ENCODE data around the gene PTH2R. TPM values are rescaled to one million over a fixed set of nuclear protein-coding genes. Genes with fewer than 3 reads are reported as not detected.
"Not testable (repeated sequence)": the region's sequence is repeated elsewhere in the genome, so short reads cannot be mapped to it uniquely, and the experiment has no call there.

Gene PTH2R
- total RNA-seq, 1 donor, result 0.21 TPM

DNA sequence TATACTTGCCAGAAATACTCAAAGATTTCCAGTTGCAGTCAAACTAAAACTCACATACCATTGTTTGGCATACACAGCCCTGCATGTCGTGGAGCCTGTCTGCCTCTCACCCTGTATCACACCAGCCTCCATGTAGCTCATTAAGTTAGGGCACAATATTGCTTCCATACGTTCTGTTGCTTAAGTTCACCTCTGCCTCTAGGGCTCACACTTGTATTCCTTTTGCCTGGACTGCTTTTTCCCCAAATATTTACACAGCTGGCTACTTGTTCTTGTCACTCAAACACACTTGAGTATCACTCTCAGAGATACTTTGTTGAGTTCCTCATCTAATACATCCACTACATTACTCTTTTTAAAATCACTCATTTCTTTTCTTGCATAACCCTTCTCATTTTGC, 83.1 kb downstream of the PTH2R start:
- Histone ChIP-seq H3K4me3 (ENCODE audit: low read length) (no peak overlapping the region), H3K4me1 (ENCODE audit: insufficient read depth, low read length) (no peaks in the 10 kb centered on the region), H3K9me3 (ENCODE audit: low read depth, low read length) (no peaks in the 10 kb centered on the region), H3K27me3 (ENCODE audit: insufficient read depth, low read length) (no peaks in the 10 kb centered on the region)

DNA sequence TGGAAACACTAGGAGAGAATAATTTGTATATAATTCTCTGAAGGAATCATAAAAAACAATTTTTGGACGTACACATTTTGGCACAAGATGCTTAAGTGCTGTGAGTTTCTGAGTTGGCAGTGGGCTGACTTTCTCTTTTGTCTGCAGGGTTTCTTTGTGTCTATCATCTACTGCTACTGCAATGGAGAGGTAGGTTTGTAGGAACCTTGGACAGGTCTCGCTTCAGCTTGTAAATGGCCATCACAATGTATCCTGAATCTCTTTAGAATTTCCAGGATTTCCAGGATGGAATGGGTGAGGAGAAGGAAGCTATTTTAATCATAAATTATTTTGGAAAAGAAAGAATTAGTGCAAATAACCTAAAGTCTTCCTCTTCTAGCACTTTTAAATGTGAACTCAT, 83.9 kb downstream of the PTH2R start:
- Histone ChIP-seq H3K4me3 (ENCODE audit: low read length) (no peak overlapping the region), H3K27me3 (ENCODE audit: insufficient read depth, low read length) (no peaks in the 10 kb centered on the region), H3K4me1 (ENCODE audit: insufficient read depth, low read length) (no peaks in the 10 kb centered on the region), H3K9me3 (ENCODE audit: low read depth, low read length) (no peaks in the 10 kb centered on the region)

DNA sequence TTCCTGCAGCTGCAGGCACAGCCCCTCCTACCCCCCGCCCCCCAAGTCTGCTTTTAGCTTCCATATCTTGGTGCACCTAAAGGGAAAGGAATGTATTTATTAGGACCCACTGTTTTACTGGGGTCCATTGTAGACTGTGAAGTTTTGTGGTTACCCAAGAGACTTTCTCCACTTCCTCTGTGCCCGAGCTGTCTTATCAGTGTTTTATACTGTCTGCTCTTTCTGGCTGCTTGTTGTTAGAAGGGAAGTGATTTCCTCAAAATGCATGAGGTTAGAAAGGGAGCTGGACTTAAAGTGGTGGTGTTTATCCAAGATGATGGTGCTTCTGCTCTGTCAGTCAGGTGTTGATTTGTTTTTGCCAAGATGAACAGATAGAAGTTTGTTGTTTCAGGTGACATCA, 85.0 kb downstream of the PTH2R start:
- Histone ChIP-seq H3K27me3 (ENCODE audit: insufficient read depth, low read length) (no peaks in the 10 kb centered on the region), H3K9me3 (ENCODE audit: low read depth, low read length) (no peaks in the 10 kb centered on the region), H3K4me3 (ENCODE audit: low read length) (no peak overlapping the region), H3K4me1 (ENCODE audit: insufficient read depth, low read length) (no peaks in the 10 kb centered on the region)

DNA sequence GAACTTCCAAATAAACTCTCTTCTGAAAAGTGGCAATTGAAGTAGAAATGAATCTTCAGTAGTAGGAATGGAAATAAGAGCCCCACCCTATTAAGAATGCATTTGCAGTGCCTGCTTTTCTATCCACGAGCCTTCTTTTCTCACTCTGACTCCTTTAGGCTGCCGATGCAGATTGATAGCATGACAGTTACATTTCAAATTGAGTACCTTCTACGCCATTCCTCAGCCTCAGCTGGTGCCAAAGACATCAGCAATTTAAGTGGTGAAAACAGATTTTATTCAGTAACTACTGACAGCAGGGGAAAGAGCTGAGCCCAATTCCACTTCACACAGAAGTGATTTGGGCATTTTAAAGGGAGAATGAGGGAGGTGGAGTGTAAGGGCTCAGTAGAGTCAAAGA, 85.5 kb downstream of the PTH2R start:
- Histone ChIP-seq H3K27me3 (ENCODE audit: insufficient read depth, low read length) (no peaks in the 10 kb centered on the region), H3K9me3 (ENCODE audit: low read depth, low read length) (no peaks in the 10 kb centered on the region), H3K4me3 (ENCODE audit: low read length) (no peak overlapping the region), H3K4me1 (ENCODE audit: insufficient read depth, low read length) (no peaks in the 10 kb centered on the region)

DNA sequence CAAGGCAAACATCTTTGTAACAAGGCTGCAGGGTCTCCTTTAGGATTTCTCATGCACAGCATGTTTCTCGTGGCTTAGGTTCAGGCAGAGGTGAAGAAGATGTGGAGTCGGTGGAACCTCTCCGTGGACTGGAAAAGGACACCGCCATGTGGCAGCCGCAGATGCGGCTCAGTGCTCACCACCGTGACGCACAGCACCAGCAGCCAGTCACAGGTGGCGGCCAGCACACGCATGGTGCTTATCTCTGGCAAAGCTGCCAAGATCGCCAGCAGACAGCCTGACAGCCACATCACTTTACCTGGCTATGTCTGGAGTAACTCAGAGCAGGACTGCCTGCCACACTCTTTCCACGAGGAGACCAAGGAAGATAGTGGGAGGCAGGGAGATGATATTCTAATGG, 86.6 kb downstream of the PTH2R start:
- H3K4me1 ChIP-seq (ENCODE audit: insufficient read depth, low read length), result no peaks in the 10 kb centered on the region
- H3K4me3 ChIP-seq (ENCODE audit: low read length), result no peak overlapping the region
- H3K27me3 ChIP-seq (ENCODE audit: insufficient read depth, low read length), result no peaks in the 10 kb centered on the region
- H3K9me3 ChIP-seq (ENCODE audit: low read depth, low read length), result no peaks in the 10 kb centered on the region

DNA sequence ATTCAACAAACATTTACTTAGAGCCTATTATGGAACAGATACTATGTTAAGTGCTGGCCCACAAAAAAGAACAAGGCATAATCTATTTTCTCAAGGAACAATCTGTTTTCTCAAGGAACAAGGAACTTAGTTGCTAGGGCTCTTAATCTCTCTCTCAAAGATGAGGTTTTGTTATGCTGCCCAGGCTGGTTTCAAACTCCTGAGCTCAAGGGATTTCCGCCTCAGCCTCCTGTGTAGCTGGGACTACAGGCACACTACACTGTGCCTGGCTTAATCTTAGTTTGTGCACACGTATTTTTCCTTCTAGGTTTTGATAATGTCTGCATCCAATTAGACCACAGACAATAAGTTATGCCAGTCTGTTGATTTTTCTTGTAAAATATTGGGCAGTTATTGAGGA, 89.5 kb downstream of the PTH2R start:
- Histone ChIP-seq H3K27me3 (ENCODE audit: insufficient read depth, low read length) (no peaks in the 10 kb centered on the region), H3K4me1 (ENCODE audit: insufficient read depth, low read length) (no peaks in the 10 kb centered on the region), H3K9me3 (ENCODE audit: low read depth, low read length) (no peaks in the 10 kb centered on the region), H3K4me3 (ENCODE audit: low read length) (no peak overlapping the region)

DNA sequence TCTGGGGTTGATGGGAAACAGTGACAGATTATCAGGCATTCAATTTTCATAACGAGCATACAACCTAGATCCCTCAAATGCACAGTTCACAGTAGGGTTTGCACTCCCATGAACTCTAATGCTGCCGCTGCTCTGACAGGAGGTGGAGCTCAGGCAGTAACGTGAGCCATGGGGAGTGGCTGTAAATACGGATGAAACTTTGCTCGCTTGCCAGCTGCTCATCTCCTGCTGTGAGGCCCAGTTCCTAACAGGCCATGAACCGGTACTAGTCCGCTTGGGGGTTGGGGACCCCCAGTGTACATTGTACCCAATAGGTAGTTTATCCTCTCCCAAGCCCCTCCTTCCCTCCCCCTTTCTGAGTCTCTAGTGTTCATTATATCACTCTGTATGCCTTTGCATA, 94.6 kb downstream of the PTH2R start:
- Histone ChIP-seq H3K4me3 (ENCODE audit: low read length) (no peak overlapping the region), H3K9me3 (ENCODE audit: low read depth, low read length) (no peaks in the 10 kb centered on the region), H3K4me1 (ENCODE audit: insufficient read depth, low read length) (no peaks in the 10 kb centered on the region), H3K27me3 (ENCODE audit: insufficient read depth, low read length) (no peaks in the 10 kb centered on the region)

DNA sequence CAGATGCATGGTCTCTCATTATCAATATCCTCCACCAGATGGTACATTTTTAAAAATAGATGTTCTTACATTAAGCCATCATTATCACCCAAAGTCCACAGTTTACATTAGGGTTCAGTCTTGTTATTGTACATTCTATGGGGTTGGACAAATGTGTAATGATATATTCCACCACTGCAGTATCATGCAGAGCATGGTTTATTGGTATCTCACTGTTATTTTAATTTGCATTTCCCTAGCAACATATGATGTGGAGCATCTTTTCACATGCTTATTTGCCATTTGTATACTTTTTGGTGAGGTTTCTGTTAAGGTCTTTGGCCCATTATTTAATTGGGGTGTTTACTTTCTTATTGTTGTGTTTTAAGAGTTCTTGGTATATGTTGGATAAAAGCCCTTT, 95.7 kb downstream of the PTH2R start:
- H3K9me3 ChIP-seq (ENCODE audit: low read depth, low read length), result no peaks in the 10 kb centered on the region
- no peak overlapping the region for H3K4me3 ChIP-seq (ENCODE audit: low read length)
- H3K4me1 ChIP-seq (ENCODE audit: insufficient read depth, low read length), result no peaks in the 10 kb centered on the region
- H3K27me3 ChIP-seq (ENCODE audit: insufficient read depth, low read length), result no peaks in the 10 kb centered on the region

DNA sequence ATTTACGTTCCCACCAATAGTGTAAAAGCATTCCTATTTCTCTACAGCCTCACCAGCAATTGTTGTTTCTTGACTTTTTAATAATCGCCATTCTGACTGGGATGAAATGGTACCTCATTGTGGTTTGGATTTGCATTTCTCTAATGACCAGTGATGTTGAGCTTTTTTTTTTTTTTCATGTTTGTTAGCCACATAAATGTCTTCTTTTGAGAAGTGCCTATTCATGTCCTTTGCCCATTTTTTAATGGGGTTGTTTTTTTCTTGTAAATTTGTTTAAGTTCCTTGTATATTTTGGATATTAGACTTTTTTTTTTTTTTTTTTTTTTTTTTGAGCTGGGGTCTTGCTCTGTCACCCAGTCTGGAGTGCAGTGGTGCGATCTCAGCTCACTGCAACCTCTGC, 98.8 kb downstream of the PTH2R start:
- H3K9me3 ChIP-seq (ENCODE audit: low read depth, low read length); H3K4me1 ChIP-seq (ENCODE audit: insufficient read depth, low read length); H3K4me3 ChIP-seq (ENCODE audit: low read length); H3K27me3 ChIP-seq (ENCODE audit: insufficient read depth, low read length): not testable (repeated sequence)

DNA sequence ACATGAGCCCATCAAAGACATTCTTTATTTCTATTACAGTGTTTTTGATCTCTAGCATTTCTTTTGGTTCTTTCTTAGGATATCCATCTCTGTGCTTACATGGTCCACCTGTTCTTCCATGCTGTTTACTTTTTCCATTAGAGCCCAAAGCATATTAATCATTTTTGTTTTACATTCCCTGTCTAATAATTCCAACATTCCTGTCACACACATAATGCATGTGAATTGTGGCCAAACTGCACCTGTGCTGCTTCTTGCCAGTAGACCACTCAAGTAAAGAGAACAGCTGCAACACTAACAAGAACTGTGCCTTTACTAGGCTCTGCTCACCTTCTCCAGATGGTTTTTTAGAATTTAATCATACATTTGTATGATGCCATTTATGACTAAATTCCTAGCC, 103.0 kb downstream of the PTH2R start:
- no peaks in the 10 kb centered on the region for H3K4me1 ChIP-seq (ENCODE audit: insufficient read depth, low read length)
- no peaks in the 10 kb centered on the region for H3K9me3 ChIP-seq (ENCODE audit: low read depth, low read length)
- H3K4me3 ChIP-seq (ENCODE audit: low read length), result no peak overlapping the region
- H3K27me3 ChIP-seq (ENCODE audit: insufficient read depth, low read length), result no peaks in the 10 kb centered on the region

DNA sequence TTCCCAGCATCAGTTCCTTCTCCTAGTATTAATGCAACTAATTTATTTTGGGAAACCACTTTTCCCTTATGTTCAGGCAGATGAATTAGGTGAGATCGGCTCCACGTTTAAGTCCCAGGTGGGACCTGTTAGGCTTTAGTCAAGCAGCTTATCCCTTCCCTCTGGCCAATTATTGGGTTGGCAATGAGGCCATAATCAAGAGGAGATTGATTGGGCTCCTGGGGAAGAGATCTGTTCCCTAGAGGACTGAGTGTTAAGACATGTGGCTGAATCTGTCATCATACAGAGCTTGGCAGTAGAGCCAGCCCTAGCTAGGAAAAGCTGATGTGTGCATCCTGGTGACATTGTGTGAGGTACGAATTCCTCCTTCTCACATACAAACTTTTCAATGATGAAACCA, 104.4 kb downstream of the PTH2R start:
- Histone ChIP-seq H3K27me3 (ENCODE audit: insufficient read depth, low read length) (no peaks in the 10 kb centered on the region), H3K4me3 (ENCODE audit: low read length) (no peak overlapping the region), H3K9me3 (ENCODE audit: low read depth, low read length) (no peaks in the 10 kb centered on the region), H3K4me1 (ENCODE audit: insufficient read depth, low read length) (no peaks in the 10 kb centered on the region)

DNA sequence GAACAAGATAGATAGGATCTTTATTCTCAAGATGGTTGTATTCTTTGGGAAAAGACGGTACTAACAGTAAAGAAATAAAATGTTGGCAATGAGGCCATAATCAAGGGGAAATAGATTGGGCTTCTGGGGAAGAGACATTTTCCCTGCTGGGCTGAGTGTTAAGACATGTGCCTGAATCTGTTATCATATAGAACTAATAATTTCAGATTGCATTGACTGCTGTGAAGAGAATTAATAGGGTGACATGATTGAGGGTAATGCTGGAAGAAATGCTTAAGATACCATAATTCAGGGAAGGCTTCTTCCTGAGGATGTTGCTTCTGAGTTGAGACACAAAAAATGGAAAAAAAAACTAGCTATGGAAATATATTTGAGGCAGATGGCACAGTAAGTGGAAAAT, 105.0 kb downstream of the PTH2R start:
- Histone ChIP-seq H3K4me1 (ENCODE audit: insufficient read depth, low read length) (no peaks in the 10 kb centered on the region), H3K9me3 (ENCODE audit: low read depth, low read length) (no peaks in the 10 kb centered on the region), H3K4me3 (ENCODE audit: low read length) (no peak overlapping the region), H3K27me3 (ENCODE audit: insufficient read depth, low read length) (no peaks in the 10 kb centered on the region)

DNA sequence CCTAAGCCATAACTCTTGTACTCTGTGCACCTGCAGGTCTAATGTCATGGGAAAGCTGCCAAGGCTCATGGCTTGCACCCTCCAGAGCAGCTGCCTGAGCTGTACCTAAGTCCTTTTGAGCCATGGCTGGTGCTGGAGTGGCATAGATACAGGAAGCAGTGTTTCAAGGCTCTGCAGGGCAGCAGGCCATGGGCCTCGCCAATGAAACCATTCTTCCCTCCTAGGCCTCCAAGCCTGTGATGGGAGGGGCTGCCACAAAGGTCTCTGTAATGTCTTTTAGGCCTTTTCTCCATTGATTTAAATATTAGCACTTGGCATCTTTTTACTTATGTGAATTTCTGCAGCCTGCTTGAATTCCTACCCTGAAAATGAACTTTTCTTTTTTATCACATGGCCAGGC, 108.5 kb downstream of the PTH2R start:
- Histone ChIP-seq H3K9me3 (ENCODE audit: low read depth, low read length) (no peaks in the 10 kb centered on the region), H3K4me3 (ENCODE audit: low read length) (no peak overlapping the region), H3K4me1 (ENCODE audit: insufficient read depth, low read length) (no peaks in the 10 kb centered on the region), H3K27me3 (ENCODE audit: insufficient read depth, low read length) (no peaks in the 10 kb centered on the region)

DNA sequence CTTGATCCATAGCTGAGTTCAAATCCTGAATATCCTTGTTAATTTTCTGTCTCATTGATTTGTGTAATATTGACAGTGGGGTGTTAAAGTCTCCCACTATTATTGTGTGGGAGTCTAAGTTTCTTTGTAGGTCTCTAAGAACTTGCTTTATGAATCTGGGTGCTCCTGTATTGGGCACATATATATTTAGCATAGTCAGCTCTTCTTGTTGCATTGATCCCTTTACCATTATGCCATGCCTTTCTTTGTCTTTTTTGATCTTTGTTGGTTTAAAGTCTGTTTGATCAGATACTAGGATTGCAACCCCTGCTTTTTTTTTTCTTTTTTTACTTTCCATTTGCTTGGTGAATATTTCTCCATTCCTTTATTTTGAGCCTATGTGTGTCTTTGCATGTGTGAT, 116.5 kb downstream of the PTH2R start:
- H3K4me3 ChIP-seq (ENCODE audit: low read length); H3K9me3 ChIP-seq (ENCODE audit: low read depth, low read length); H3K4me1 ChIP-seq (ENCODE audit: insufficient read depth, low read length); H3K27me3 ChIP-seq (ENCODE audit: insufficient read depth, low read length): not testable (repeated sequence)

DNA sequence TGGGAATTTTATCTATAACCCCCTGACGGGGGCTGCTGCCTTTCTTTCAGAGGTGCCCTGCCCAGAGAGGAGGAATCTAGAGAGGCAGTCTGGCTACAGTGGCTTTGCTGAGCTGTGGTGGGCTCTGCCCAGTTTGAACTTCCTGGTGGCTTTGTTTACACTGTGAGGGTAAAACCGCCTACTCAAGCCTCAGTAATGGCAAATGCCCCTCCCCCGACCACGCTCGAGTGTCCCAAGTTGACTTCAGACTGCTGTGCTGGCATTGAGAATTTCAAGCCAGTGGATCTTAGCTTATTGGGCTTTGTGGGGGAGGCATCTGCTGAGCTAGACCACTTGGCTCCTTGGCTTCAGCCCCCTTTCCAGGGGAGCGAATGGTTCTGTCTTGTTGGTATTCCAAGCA, 118.6 kb downstream of the PTH2R start:
- H3K4me1 ChIP-seq (ENCODE audit: insufficient read depth, low read length); H3K27me3 ChIP-seq (ENCODE audit: insufficient read depth, low read length); H3K9me3 ChIP-seq (ENCODE audit: low read depth, low read length); H3K4me3 ChIP-seq (ENCODE audit: low read length): not testable (repeated sequence)

DNA sequence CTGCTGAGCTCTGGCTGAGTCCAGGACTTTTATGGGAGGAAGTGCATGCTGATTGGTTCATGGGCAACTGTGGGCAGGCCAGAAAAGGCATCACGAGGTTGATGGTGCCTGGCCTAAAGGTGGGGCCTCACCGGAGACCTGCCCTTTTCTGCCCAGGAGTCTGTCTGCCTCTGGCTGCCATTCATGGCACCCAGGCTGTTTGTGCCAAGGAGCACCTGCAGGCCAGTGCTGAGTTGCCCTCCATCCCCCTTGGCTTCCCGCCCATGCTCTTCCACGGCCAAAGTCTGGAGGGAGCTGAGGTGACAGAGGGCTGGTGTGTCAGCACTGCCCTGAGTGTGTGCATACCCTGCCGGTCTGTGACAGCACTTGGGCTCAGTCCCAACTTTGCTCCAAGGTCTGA, 123.2 kb downstream of the PTH2R start:
- Histone ChIP-seq H3K4me3 (ENCODE audit: low read length) (no peak overlapping the region), H3K9me3 (ENCODE audit: low read depth, low read length) (no peaks in the 10 kb centered on the region), H3K4me1 (ENCODE audit: insufficient read depth, low read length) (no peaks in the 10 kb centered on the region), H3K27me3 (ENCODE audit: insufficient read depth, low read length) (no peaks in the 10 kb centered on the region)

DNA sequence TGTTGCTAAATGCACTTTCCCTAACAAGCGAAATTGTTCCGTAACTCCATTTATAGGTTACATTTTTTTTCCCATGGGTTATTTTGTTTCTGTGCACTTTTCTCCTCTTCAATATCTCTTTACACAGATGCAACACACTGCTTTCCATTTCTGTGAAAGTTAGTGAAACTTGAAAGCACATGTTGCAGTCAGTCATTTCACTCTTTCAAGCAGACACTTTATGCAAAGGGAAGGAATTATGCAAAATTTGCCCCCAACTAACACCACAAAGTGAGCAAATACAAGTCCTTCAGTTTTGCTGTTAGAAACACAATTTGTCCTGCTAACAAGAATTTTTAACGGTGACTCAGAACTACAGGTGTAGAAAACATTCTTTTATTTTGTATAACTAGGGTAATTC, 124.8 kb downstream of the PTH2R start:
- Histone ChIP-seq H3K4me1 (ENCODE audit: insufficient read depth, low read length) (no peaks in the 10 kb centered on the region), H3K27me3 (ENCODE audit: insufficient read depth, low read length) (no peaks in the 10 kb centered on the region), H3K9me3 (ENCODE audit: low read depth, low read length) (no peaks in the 10 kb centered on the region)

More for the DNA sequence above, 124.8 kb downstream of the PTH2R start:
- H3K4me3 ChIP-seq (ENCODE audit: low read length), result no peak overlapping the region
